Stimulated activated naive B cell treated with anti-CD40 and anti-IgM and Interleukin-4, amounts not matched to agents 10 μg/mL and 1 μg/mL and 100 μg/mL, for 72 hours (primary cell): Measurements from ENCODE around the gene MACROD2.

ENCODE experiments used
- ATAC-seq, 2 donors: fragments of 150-1000 bp; cut with Tn5 transposase; replicated peaks; 2 replicates each; pipeline ENCODE4 v1.10.0; 2021; ENCODE audit warnings: moderate library complexity in 1 of 2
- DNase-seq: peaks from one replicate; pipeline ENCODE4 v3.0.0; 2021
- H3K27ac Mint-ChIP-seq: one replicate; pipeline ENCODE4 v1.8.0; 2022; ENCODE audit warnings: mild to moderate bottlenecking, mixed read lengths
- H3K27me3 Mint-ChIP-seq, 2 donors: one replicate each; pipeline ENCODE4 v1.8.0; 2022; ENCODE audit warnings: mixed read lengths in 2 of 2
- H3K36me3 Mint-ChIP-seq, 2 donors: one replicate each; pipeline ENCODE4 v1.8.0; 2022; ENCODE audit warnings: mixed read lengths in 2 of 2, mild to moderate bottlenecking in 1 of 2
- H3K4me1 Mint-ChIP-seq, 2 donors: one replicate each; pipeline ENCODE4 v1.8.0; 2022; ENCODE audit warnings: mixed read lengths in 2 of 2, mild to moderate bottlenecking in 1 of 2
- H3K4me3 Mint-ChIP-seq, 2 donors: one replicate each; pipeline ENCODE4 v1.8.0; 2022; ENCODE audit warnings: mild to moderate bottlenecking in 2 of 2, mixed read lengths in 2 of 2, moderate library complexity in 1 of 2
- H3K9me3 Mint-ChIP-seq, 2 donors: one replicate each; pipeline ENCODE4 v1.8.0; 2022; ENCODE audit warnings: mixed read lengths in 2 of 2, mild to moderate bottlenecking in 1 of 2

The MACROD2 gene

GRCh38 chr20:14098261-14098660 is 102.9 kb downstream of the MACROD2 start:
- Mint-ChIP-seq H3K4me1 (no peaks in the 10 kb centered on the region), H3K4me3 (no peak overlapping the region), H3K27ac (no peak overlapping the region), H3K9me3 (no peaks in the 10 kb centered on the region), H3K36me3 (no peaks in the 10 kb centered on the region), H3K27me3 (peaks cover 0 to 5% of the 10 kb centered on the region in 2 donors)
- ATAC-seq (no peak), DNase-seq (no peak)

GRCh38 chr20:14113416-14113815 is 118.1 kb downstream of the MACROD2 start:
- Mint-ChIP-seq H3K9me3 (peaks cover 6 to 7% of the 10 kb centered on the region in 2 donors), H3K27ac (no peak overlapping the region), H3K4me1 (no peaks in the 10 kb centered on the region), H3K4me3 (no peak overlapping the region), H3K27me3 (no peaks in the 10 kb centered on the region), H3K36me3 (no peaks in the 10 kb centered on the region)
- no peak for ATAC-seq
- no peak for DNase-seq

DNA sequence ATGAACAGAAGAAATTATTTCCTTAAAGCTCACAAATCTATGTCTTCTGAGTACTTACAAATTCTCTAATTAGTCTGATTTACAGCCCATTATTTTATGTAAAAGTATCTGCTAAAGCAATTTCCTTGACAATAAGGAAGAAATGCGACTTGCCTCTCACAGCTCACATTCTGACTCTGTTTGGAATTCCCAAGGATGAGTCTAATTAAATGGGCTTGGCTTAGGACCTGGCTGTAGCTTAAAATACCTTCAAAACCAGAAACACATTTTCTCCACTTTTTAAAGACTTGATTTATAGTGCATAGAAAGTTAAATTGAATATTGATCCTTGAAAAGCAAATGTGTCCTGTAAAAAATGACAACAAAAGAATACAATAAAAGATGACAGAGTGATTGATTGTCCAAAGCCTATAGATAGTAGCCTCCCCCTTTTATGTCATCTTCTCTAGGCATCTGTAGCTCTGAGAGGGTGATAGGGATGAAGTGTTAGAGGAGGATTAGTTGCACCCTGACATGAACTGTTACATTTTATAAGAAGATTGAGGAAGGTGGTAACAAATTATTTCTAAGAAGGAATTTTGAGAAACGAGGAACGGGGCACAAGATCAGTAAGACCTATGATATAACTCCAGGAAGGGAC is 118.9 kb downstream of the MACROD2 start:
- Mint-ChIP-seq H3K4me3 (no peak overlapping the region), H3K36me3 (no peaks in the 10 kb centered on the region), H3K27me3 (no peaks in the 10 kb centered on the region), H3K9me3 (peaks cover 6% of the 10 kb centered on the region in 2 donors), H3K27ac (no peak overlapping the region), H3K4me1 (no peaks in the 10 kb centered on the region)
- DNase-seq: no peak
- no peak for ATAC-seq

- no peaks in the 10 kb centered on the region for H3K4me1 Mint-ChIP-seq
- H3K27ac Mint-ChIP-seq: no peak overlapping the region
- no peaks in the 10 kb centered on the region for H3K36me3 Mint-ChIP-seq
- DNase-seq (no peak), ATAC-seq (no peak)
- no peaks in the 10 kb centered on the region for H3K27me3 Mint-ChIP-seq
- H3K4me3 Mint-ChIP-seq: no peak overlapping the region
- H3K9me3 Mint-ChIP-seq: peaks cover 0 to 6% of the 10 kb centered on the region in 2 donors
Observed at GRCh38 chr20:14116037-14116436, 120.7 kb downstream of the MACROD2 start.

DNA sequence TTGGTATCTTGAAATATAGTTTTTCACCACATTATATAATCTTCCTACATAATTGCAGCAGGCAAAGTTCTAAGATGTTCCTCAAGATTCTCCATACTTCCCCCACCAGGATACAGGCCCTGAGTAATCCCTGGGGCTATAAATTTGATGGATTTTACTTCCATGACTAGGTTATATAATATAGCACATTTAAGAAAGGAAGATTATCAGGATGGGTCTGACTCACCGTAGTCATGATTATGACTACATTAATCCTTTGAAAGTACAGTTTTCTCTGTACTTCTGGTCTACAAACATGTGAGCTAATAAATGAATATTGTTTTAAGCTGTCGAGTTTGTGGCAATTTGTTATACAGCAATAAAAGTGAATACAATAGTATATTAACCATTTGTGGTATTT is 122.5 kb downstream of the MACROD2 start:
- Mint-ChIP-seq H3K4me1 (no peaks in the 10 kb centered on the region), H3K27ac (no peak overlapping the region), H3K36me3 (no peaks in the 10 kb centered on the region), H3K27me3 (no peaks in the 10 kb centered on the region), H3K9me3 (no peaks in the 10 kb centered on the region), H3K4me3 (no peak overlapping the region)
- ATAC-seq: no peak
- no peak for DNase-seq

GRCh38 chr20:14126856-14127255 is 131.5 kb downstream of the MACROD2 start:
- Mint-ChIP-seq H3K9me3 (peaks cover 0 to 1% of the 10 kb centered on the region in 2 donors), H3K27me3 (no peaks in the 10 kb centered on the region), H3K36me3 (no peaks in the 10 kb centered on the region), H3K4me1 (no peaks in the 10 kb centered on the region), H3K4me3 (no peak overlapping the region), H3K27ac (no peak overlapping the region)
- DNase-seq (no peak), ATAC-seq (no peak)

GRCh38 chr20:14127514-14128223 is 132.4 kb downstream of the MACROD2 start:
- H3K4me1 Mint-ChIP-seq: no peaks in the 10 kb centered on the region
- H3K27me3 Mint-ChIP-seq: no peaks in the 10 kb centered on the region
- H3K27ac Mint-ChIP-seq: no peak overlapping the region
- ATAC-seq (no peak), DNase-seq (no peak)
- no peak overlapping the region for H3K4me3 Mint-ChIP-seq
- H3K36me3 Mint-ChIP-seq: no peaks in the 10 kb centered on the region
- peaks cover 0 to 1% of the 10 kb centered on the region in 2 donors for H3K9me3 Mint-ChIP-seq

DNA sequence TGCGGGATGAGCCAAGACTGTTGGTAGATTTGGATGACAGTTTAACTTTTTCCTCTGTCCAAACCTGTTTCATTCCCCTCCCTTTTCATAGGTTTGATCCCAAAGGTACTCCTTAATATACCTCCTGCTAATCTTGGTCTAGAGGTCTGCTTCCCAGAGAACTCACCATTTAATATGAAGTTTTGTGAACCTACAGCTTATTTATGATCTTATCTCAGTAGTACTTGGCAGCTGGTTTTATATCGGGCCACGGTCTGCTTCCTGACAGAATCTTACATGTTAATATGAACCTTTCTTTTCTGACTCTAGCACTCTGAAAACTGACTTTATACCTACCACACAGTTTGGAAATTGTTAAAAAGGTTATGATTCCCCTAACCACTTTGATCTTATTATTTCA is 138.7 kb downstream of the MACROD2 start:
- Mint-ChIP-seq H3K9me3 (peaks cover 0 to 3% of the 10 kb centered on the region in 2 donors), H3K4me3 (no peak overlapping the region), H3K27ac (no peak overlapping the region), H3K36me3 (no peaks in the 10 kb centered on the region), H3K27me3 (no peaks in the 10 kb centered on the region), H3K4me1 (no peaks in the 10 kb centered on the region)
- DNase-seq (no peak), ATAC-seq (no peak)

DNA sequence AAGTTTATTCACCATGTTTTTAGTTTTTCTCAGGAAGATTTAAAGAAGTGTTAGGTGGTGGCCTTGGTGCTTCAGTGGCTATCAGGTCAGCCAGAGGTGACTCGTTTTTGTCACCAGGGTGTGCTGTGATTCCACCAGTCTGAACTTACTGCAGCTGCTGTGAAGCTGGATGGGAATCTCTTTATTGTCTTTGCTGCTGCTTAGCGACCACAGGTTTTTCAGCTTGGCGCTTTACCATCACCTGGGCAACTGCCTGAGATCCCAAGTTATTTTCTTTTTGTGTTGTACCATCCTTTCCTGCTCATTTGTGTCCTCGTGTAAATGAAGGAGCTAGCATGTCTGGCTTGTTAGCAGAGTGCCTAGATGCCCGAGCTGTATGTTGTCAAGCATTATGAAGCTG is 146.9 kb downstream of the MACROD2 start:
- Mint-ChIP-seq H3K4me3 (no peak overlapping the region), H3K4me1 (no peaks in the 10 kb centered on the region), H3K27me3 (no peaks in the 10 kb centered on the region), H3K27ac (no peak overlapping the region), H3K36me3 (no peaks in the 10 kb centered on the region), H3K9me3 (no peaks in the 10 kb centered on the region)
- DNase-seq (no peak), ATAC-seq (peak in 1 of 2 donors; percentile 54)

DNA sequence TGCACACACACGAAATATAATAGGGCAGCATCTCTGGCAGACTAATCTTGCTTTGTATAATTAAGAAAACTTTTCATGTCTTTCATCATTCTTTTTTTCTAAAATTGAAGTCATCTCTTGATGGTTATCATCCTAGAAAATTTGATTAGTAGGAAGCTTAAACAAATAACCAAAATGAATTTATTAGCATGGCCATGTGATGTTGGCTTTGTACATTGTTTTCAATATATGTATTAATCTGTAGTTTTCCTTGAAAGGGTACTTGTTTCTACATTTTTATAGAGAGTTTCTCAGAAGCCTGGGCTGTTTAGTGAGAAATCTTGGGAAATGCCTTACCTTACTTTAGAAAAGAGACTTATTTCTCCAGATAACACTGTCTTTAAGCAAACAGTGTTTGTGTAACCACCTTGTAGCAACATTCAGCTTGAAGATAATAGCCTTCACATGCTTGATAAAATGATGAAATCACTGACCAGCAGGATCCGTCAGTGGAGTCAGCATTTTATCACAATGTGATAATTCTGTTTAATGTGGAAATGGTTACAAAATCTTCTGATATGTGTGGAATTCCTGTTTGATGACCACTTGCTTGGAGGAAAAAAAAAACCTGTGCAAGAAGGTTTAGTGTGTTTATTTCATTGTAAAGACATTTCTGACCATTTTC is 147.8 kb downstream of the MACROD2 start:
- no peaks in the 10 kb centered on the region for H3K9me3 Mint-ChIP-seq
- ATAC-seq: no peak

DNA sequence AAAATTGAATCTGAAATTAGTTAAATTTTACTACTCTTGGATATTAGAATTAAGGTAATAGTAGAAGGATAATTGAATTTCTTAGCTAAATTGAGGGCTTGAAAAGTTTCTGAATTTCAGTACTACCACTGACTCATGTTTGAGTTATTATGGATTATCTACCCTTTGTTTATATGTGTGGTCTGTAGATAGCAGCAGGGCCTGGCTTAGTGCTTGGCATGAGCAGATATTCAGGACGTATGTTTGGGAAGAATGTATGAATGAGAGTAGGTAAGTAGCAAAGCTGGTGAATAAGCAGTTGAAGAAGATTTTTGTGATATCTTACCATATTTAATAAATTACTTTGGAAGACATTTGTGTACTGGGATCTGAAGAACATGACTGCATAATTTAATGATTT is 152.7 kb downstream of the MACROD2 start:
- no peak overlapping the region for H3K27ac Mint-ChIP-seq
- ATAC-seq (no peak), DNase-seq (no peak)
- no peaks in the 10 kb centered on the region for H3K9me3 Mint-ChIP-seq
- H3K4me1 Mint-ChIP-seq: no peaks in the 10 kb centered on the region
- H3K4me3 Mint-ChIP-seq: no peak overlapping the region
- no peaks in the 10 kb centered on the region for H3K36me3 Mint-ChIP-seq
- no peaks in the 10 kb centered on the region for H3K27me3 Mint-ChIP-seq

More for the DNA sequence above, 147.8 kb downstream of the MACROD2 start:
- no peaks in the 10 kb centered on the region for H3K27me3 Mint-ChIP-seq
- no peaks in the 10 kb centered on the region for H3K36me3 Mint-ChIP-seq
- no peak overlapping the region for H3K27ac Mint-ChIP-seq
- no peaks in the 10 kb centered on the region for H3K4me1 Mint-ChIP-seq
- H3K4me3 Mint-ChIP-seq: no peak overlapping the region
- DNase-seq: no peak

DNA sequence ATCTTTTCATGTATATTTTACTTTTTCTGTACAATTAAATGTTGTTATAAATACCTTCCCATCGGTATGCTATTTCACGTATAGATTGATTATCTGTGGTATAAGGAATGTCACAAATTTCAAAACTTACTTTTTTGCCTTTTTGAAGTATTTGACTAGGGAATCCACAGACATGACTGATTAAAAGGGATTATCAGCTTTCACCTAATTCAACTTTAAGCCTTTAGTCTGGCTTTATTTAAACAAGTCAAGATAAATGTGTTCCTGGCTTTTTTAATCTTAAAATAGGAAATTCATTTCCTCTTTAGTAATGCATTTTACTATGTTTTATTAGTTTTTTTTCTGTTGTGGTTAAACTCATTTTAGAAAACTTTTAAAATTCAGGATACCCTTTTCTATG is 160.0 kb downstream of the MACROD2 start:
- H3K36me3 Mint-ChIP-seq: no peaks in the 10 kb centered on the region
- H3K27me3 Mint-ChIP-seq: no peaks in the 10 kb centered on the region
- H3K4me1 Mint-ChIP-seq: no peaks in the 10 kb centered on the region
- H3K4me3 Mint-ChIP-seq: no peak overlapping the region
- H3K27ac Mint-ChIP-seq: no peak overlapping the region
- no peak for ATAC-seq
- peaks cover 0 to 4% of the 10 kb centered on the region in 2 donors for H3K9me3 Mint-ChIP-seq
- DNase-seq: no peak

DNA sequence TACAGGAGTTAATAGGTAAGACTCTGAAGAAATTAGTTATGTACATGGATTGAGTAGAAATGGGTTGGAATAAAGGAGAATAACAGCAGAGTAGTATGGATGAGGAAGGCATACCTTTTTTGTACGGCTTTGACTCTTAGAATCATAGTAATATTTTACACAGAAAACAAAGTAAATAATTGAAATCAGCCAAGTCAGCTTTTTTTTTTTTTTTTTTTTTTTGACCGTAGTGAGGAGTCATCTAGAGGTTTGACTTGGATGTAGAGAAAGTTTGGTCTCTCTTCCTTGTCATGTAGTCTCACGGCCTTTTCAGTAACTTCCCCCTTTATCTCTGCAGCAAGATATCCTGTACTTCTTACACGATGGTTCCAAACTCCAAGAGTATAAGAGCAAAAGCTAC is 183.2 kb downstream of the MACROD2 start:
- DNase-seq (no peak), ATAC-seq (no peak)
- H3K9me3 Mint-ChIP-seq: peaks cover 13 to 15% of the 10 kb centered on the region in 2 donors
- H3K4me3 Mint-ChIP-seq: no peak overlapping the region
- no peak overlapping the region for H3K27ac Mint-ChIP-seq
- peaks cover 0 to 3% of the 10 kb centered on the region in 2 donors for H3K36me3 Mint-ChIP-seq
- no peaks in the 10 kb centered on the region for H3K4me1 Mint-ChIP-seq
- H3K27me3 Mint-ChIP-seq: no peaks in the 10 kb centered on the region

DNA sequence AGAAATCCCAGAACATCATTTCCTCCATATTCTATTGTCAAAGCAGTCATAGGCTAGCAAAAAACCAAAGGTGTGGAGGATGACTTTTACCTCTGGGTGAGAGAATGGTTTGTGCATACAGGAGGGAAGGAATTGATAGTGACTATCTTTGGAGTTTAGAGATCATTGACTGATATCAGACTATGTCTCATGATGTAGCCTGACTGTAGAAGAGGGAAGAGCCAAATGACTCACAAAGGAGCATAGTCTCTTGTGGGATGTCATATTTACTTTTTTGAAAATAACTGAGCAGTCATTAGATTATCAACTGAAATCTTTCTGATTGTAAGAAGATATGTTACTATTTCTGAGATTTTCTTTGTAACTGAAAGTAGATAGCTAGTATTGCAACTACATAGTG is 183.6 kb downstream of the MACROD2 start:
- DNase-seq: no peak
- H3K9me3 Mint-ChIP-seq: peaks cover 12 to 13% of the 10 kb centered on the region in 2 donors
- H3K36me3 Mint-ChIP-seq: peaks cover 0 to 3% of the 10 kb centered on the region in 2 donors
- H3K27ac Mint-ChIP-seq: no peak overlapping the region
- no peaks in the 10 kb centered on the region for H3K27me3 Mint-ChIP-seq
- ATAC-seq: no peak
- no peaks in the 10 kb centered on the region for H3K4me1 Mint-ChIP-seq
- H3K4me3 Mint-ChIP-seq: no peak overlapping the region
